ENCODE data around the gene GOLGA6L7.
"Not testable (repeated sequence)": the region's sequence is repeated elsewhere in the genome, so short reads cannot be mapped to it uniquely, and the experiment has no call there.

GOLGA6L7 gene

GRCh38 chr15:28840285-28840684 is 8.2 kb downstream of the GOLGA6L7 start:
- DNase-seq, result not testable (repeated sequence)

- not testable (repeated sequence) for DNase-seq
Observed at GRCh38 chr15:28834957-28835585, 13.4 kb downstream of the GOLGA6L7 start.

- DNase-seq, result peak; percentile 56 to 60
Observed at GRCh38 chr15:28831897-28832587, 16.4 kb downstream of the GOLGA6L7 start.

GRCh38 chr15:28821420-28821819 is 27.0 kb downstream of the GOLGA6L7 start:
- DNase-seq, result not testable (repeated sequence)

GRCh38 chr15:28819930-28820295 is 28.5 kb downstream of the GOLGA6L7 start:
- not testable (repeated sequence) for DNase-seq

GRCh38 chr15:28819019-28819929 is 29.2 kb downstream of the GOLGA6L7 start:
- peak in 1 of 2 experiments; percentile 3 for DNase-seq

- not testable (repeated sequence) for DNase-seq
Observed at GRCh38 chr15:28818168-28818567, 30.3 kb downstream of the GOLGA6L7 start.

- not testable (repeated sequence) for DNase-seq
Observed at GRCh38 chr15:28814059-28814458, 34.4 kb downstream of the GOLGA6L7 start.

GRCh38 chr15:28813392-28813791 is 35.1 kb downstream of the GOLGA6L7 start:
- not testable (repeated sequence) for DNase-seq

- not testable (repeated sequence) for DNase-seq
Observed at GRCh38 chr15:28811852-28812550, 36.4 kb downstream of the GOLGA6L7 start.

- DNase-seq, result not testable (repeated sequence)
Observed at GRCh38 chr15:28810444-28810843, 38.0 kb downstream of the GOLGA6L7 start.

GRCh38 chr15:28808136-28808535 is 40.3 kb downstream of the GOLGA6L7 start:
- DNase-seq, result not testable (repeated sequence)

- not testable (repeated sequence) for DNase-seq
Observed at GRCh38 chr15:28800366-28800765, 48.1 kb downstream of the GOLGA6L7 start.

GRCh38 chr15:28798234-28798633 is 50.2 kb downstream of the GOLGA6L7 start:
- DNase-seq, result not testable (repeated sequence)

GRCh38 chr15:28794231-28794630 is 54.2 kb downstream of the GOLGA6L7 start:
- DNase-seq, result not testable (repeated sequence)
